ENCODE data around the gene MMP13.

Gene MMP13

GRCh38 chr11:102921587-102922220, 33.8 kb downstream of the MMP13 start:
- no peaks in the 10 kb centered on the region for H3K36me3 ChIP-seq (ENCODE audit: insufficient read depth)
- no peak overlapping the region for H3K9ac ChIP-seq
- H3K4me2 ChIP-seq = no peak overlapping the region
- no peaks in the 10 kb centered on the region for H3K4me1 ChIP-seq (ENCODE audit: low read depth, poor library complexity, severe bottlenecking)
- no peak for TF ChIP-seq CTCF (conservative IDR thresholded peaks at IDR 0.05; ENCODE audit: low read depth, low read length)
- no peaks in the 10 kb centered on the region for H3K79me2 ChIP-seq (ENCODE audit: insufficient read depth, low read depth)
- H2AFZ ChIP-seq (ENCODE audit: low read depth) = no peak overlapping the region
- no peak overlapping the region for H3K4me3 ChIP-seq (IDR thresholded peaks at IDR 0.05; ENCODE audit: insufficient read depth, low read depth, low read length)
- no peaks in the 10 kb centered on the region for H4K20me1 ChIP-seq (ENCODE audit: insufficient read depth)
- no peak overlapping the region for H3K27ac ChIP-seq
- H3K27me3 ChIP-seq (ENCODE audit: insufficient read depth, low read depth) = no peaks in the 10 kb centered on the region

- Histone ChIP-seq H3K27ac (no peak overlapping the region), H3K4me2 (no peak overlapping the region), H3K79me2 (ENCODE audit: insufficient read depth, low read depth) (no peaks in the 10 kb centered on the region), H2AFZ (ENCODE audit: low read depth) (no peak overlapping the region), H3K9ac (no peak overlapping the region), H3K27me3 (ENCODE audit: insufficient read depth, low read depth) (no peaks in the 10 kb centered on the region), H3K4me3 (IDR thresholded peaks at IDR 0.05; ENCODE audit: insufficient read depth, low read depth, low read length) (no peak overlapping the region), H4K20me1 (ENCODE audit: insufficient read depth) (no peaks in the 10 kb centered on the region), H3K4me1 (ENCODE audit: low read depth, poor library complexity, severe bottlenecking) (no peaks in the 10 kb centered on the region), H3K36me3 (ENCODE audit: insufficient read depth) (no peaks in the 10 kb centered on the region)
- TF ChIP-seq CTCF (conservative IDR thresholded peaks at IDR 0.05; ENCODE audit: low read depth, low read length) = no peak
These were observed 35.3 kb downstream of the MMP13 start for GRCh38 chr11:102920118-102920684.

- H3K9ac ChIP-seq = no peak overlapping the region
- no peaks in the 10 kb centered on the region for H4K20me1 ChIP-seq (ENCODE audit: insufficient read depth)
- TF ChIP-seq CTCF (conservative IDR thresholded peaks at IDR 0.05; ENCODE audit: low read depth, low read length) = peak; percentile 21; the same call in 1 of the 2 replicates
- no peak overlapping the region for H3K27ac ChIP-seq
- H3K4me2 ChIP-seq = no peak overlapping the region
- no peak overlapping the region for H2AFZ ChIP-seq (ENCODE audit: low read depth)
- H3K27me3 ChIP-seq (ENCODE audit: insufficient read depth, low read depth) = no peaks in the 10 kb centered on the region
- H3K36me3 ChIP-seq (ENCODE audit: insufficient read depth) = no peaks in the 10 kb centered on the region
- no peak overlapping the region for H3K4me3 ChIP-seq (IDR thresholded peaks at IDR 0.05; ENCODE audit: insufficient read depth, low read depth, low read length)
- H3K4me1 ChIP-seq (ENCODE audit: low read depth, poor library complexity, severe bottlenecking) = no peaks in the 10 kb centered on the region
- no peaks in the 10 kb centered on the region for H3K79me2 ChIP-seq (ENCODE audit: insufficient read depth, low read depth)
These were observed 40.5 kb downstream of the MMP13 start for GRCh38 chr11:102915044-102915375.

GRCh38 chr11:102914238-102915043, 41.1 kb downstream of the MMP13 start:
- Histone ChIP-seq H3K9ac (no peak overlapping the region), H3K4me1 (ENCODE audit: low read depth, poor library complexity, severe bottlenecking) (no peaks in the 10 kb centered on the region), H2AFZ (ENCODE audit: low read depth) (no peak overlapping the region), H3K27ac (no peak overlapping the region), H4K20me1 (ENCODE audit: insufficient read depth) (no peaks in the 10 kb centered on the region), H3K27me3 (ENCODE audit: insufficient read depth, low read depth) (no peaks in the 10 kb centered on the region), H3K36me3 (ENCODE audit: insufficient read depth) (no peaks in the 10 kb centered on the region), H3K79me2 (ENCODE audit: insufficient read depth, low read depth) (no peaks in the 10 kb centered on the region), H3K4me2 (no peak overlapping the region), H3K4me3 (IDR thresholded peaks at IDR 0.05; ENCODE audit: insufficient read depth, low read depth, low read length) (no peak overlapping the region)
- peak; percentile 42; the same call in 1 of the 2 replicates for TF ChIP-seq CTCF (conservative IDR thresholded peaks at IDR 0.05; ENCODE audit: low read depth, low read length)

Data from KMS-11 (cell line).